Astrocyte of the spinal cord (primary cell): ENCODE data around the gene SMYD3.

Experiments
- DNase-seq: peaks from one replicate; pipeline ENCODE4 v3.0.0; 2011; ENCODE audit warnings: low read depth, low spot score
- H3K4me3 ChIP-seq: 2 replicates; pipeline ENCODE4 v1.5.1; 2011; ENCODE audit warnings: low read depth, mild to moderate bottlenecking, low read length, moderate library complexity
- CTCF ChIP-seq: IDR thresholded peaks from 2 replicates; pipeline ENCODE4 v1.5.1; 2012; ENCODE audit warnings: low read depth, mild to moderate bottlenecking, low read length, inconsistent platforms
- in situ Hi-C: cut with HindIII; loops from 2 replicates; pipeline ENCODE4 v1.10.0; 2017; ENCODE audit warnings: low sequenced_read_pairs

SMYD3 gene

DNA sequence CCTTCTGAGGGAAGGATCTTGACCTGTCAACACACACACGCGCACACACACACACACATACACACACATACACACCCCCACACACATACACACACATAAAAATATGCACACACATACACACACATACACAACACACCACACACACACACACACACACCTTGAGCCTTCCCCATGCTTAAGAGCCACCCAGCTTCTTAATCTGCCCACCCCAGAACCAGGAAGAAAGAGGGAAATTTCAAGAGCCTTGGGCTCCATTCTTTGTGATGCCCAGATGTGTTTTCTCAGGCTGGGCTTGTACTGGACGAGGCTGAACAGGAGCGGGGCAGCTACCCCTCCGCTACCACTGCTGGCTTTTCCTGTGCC is 708.7 kb downstream of the SMYD3 start:
- in situ Hi-C loops: no loop called here
- no peak for DNase-seq
- no peak overlapping the region for H3K4me3 ChIP-seq
- TF ChIP-seq CTCF: no peak

DNA sequence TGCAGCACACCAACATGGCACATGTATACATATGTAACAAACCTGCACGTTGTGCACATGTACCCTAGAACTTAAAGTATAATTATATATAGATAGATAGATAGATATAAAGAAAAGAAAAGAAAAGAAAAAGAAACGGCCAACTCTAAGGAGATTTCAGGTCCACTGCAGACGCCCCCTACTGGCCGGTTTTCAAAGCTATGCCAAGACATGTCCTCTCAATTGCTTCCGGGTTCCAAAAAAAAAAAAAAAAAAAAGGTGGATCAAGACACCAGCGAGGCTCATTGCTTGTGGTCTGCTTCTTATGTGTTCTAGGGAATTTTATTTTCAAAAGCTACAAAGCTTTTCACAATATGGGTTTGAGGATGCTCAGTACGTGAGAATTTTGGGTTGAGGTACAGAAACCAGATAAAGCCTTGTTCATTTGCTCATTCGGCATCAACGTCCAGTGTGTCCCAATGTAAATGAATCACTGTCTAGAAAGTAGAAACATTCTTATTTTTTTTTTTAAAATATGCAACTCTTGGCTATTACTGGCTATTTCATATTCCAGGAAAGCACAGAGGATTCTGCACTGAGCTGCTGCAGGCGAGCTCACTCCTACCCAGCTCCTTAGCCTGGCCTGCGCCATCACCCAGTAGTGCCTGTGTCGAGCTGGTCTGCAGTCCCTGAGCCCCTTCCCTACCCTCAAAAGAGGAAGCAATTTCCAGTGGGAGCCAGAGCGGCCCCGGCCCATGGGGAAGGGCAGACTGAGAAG is 709.3 kb downstream of the SMYD3 start:
- peak; percentile 45 for TF ChIP-seq CTCF
- no peak overlapping the region for H3K4me3 ChIP-seq
- no peak for DNase-seq
- in situ Hi-C loops: no loop called here

DNA sequence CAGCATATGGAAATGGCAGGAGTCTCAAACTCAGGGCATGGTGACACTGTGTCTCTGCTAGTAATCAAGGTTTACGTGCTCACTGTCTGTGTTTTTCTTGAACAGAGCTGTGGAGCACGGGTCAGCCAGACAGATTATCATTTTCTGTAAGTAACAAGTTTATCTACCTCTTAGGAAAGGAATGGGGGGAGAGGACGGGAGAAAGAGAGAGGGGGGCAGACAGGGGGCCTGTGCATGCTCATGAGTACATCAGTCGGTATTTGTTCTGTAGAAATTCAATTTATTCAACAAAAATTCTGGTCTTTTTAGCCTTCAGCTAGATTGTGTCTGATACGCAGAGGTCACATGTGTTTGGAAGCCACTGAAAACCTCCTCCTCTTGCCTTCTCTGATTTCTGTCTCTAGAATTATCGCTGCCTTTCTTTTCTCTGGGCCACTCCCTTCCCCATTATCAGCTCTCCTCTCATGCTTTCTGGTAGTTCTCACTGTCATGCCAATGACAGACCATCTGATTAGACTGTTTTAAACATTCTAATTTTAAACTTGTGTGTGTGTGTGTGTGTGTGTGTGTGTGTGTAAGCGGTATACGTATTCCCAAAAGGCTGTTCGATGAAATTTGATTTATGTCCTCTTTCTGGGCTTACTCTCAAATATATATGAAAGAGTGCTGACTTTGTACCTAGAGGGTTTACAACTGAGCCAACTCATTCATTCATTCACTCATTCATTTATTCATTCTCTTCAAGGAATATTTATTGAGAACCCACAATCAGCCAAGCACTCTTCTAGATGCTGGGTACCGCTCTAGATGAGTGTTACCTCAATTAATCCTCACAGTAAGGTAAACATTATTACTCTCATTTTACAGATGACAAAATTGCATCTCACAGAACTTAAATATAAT is 715.4 kb downstream of the SMYD3 start:
- no peak overlapping the region for H3K4me3 ChIP-seq
- TF ChIP-seq CTCF: no peak
- in situ Hi-C loops: no loop called here
- no peak for DNase-seq

GRCh38 chr1:245790441-245790840 is 716.6 kb downstream of the SMYD3 start:
- DNase-seq: peak; percentile 57
- no peak for TF ChIP-seq CTCF
- in situ Hi-C loops: no loop called here
- H3K4me3 ChIP-seq: no peak overlapping the region

- DNase-seq: no peak
- TF ChIP-seq CTCF: no peak
- no peak overlapping the region for H3K4me3 ChIP-seq
- in situ Hi-C loops: no loop called here
Observed at GRCh38 chr1:245788886-245789285, 718.2 kb downstream of the SMYD3 start.

DNA sequence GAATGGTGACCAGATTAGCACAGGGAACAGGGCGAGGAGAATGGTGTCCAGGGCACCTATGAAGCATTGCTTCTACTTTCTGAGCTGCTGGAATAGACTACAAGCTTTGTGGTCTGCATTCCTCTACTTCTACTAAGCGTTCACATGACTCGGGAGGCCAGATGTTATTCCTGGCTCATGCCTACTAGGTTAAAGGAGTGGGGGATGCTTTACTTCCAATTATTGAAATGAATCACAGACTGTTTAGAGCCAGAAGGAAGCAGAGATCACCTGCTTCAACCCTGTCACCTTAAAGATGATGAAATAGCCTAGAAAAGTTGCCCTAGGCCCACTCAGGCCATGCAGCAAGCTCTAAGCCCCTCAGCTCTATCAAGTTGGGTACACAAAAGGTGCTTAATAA is 718.8 kb downstream of the SMYD3 start:
- no peak overlapping the region for H3K4me3 ChIP-seq
- in situ Hi-C loops: no loop called here
- no peak for TF ChIP-seq CTCF
- DNase-seq: peak; percentile 94
